T-cell (primary cell): ENCODE measurements around the gene PTPRM. TPM values are rescaled to one million over a fixed set of nuclear protein-coding genes. Genes with fewer than 3 reads are reported as not detected.

Source experiments
- ATAC-seq, 4 experiments: fragments of 200-7000 bp in 3 of 4; fragments of 150-1000 bp in 1 of 4; cut with Tn5 transposase; replicated peaks in 1 of 4; 1 replicate in 3 of 4; 2 replicates in 1 of 4; pipeline ENCODE4 v1.10.0; 2021; ENCODE audit warnings: moderate library complexity in 3 of 4, mild to moderate bottlenecking in 2 of 4, moderate number of reproducible peaks in 1 of 4
- CTCF ChIA-PET, 2 donors: fragments of 300-600 bp; sonication (Branson Sonifier 250); formaldehyde crosslinking; loops; one replicate each; lab custom pipeline; 2022; ENCODE audit warnings: antibody characterized with exemption in 2 of 2; lab: Charles Lee
- POLR2A ChIA-PET, 2 donors: fragments of 300-600 bp; sonication (Branson Sonifier 250); formaldehyde crosslinking; loops; one replicate each; lab custom pipeline; 2022; ENCODE audit warnings: antibody characterized with exemption in 2 of 2; lab: Charles Lee
- DNase-seq, 35 experiments: peaks; one replicate each; pipeline versions ENCODE4 v3.0.0 to v3.0.0-alpha.2; 2013 to 2023
- H3K27ac ChIP-seq: one replicate; pipeline ENCODE4 v1.5.1; 2013; ENCODE audit warnings: low read length
- H3K27me3 ChIP-seq, 2 experiments: replicated peaks in 1 of 2; 1 replicate in 1 of 2; 2 replicates in 1 of 2; pipeline versions ENCODE4 v1.6.1 to v1.7.0; 2013; ENCODE audit warnings: low read length in 1 of 2, mixed read lengths in 1 of 2; ENCODE audit not compliant: control insufficient read depth in 2 of 2, insufficient read depth in 2 of 2; ENCODE audit errors: extremely low read depth in 1 of 2
- H3K36me3 ChIP-seq, 2 donors: 1 replicate in 1 of 2; 2 replicates in 1 of 2; pipeline versions ENCODE4 v1.6.1 to v1.7.0; 2013; ENCODE audit warnings: low read length in 1 of 2; ENCODE audit not compliant: control insufficient read depth in 2 of 2, insufficient read depth in 1 of 2; ENCODE audit errors: extremely low read depth in 1 of 2
- H3K4me1 ChIP-seq, 2 experiments: 1 replicate in 1 of 2; 2 replicates in 1 of 2; pipeline versions ENCODE4 v1.6.1 to v1.7.0; 2013; ENCODE audit warnings: low read length in 2 of 2, mixed read lengths in 1 of 2; ENCODE audit not compliant: insufficient read depth in 2 of 2, control insufficient read depth in 1 of 2; ENCODE audit errors: extremely low read depth in 1 of 2
- H3K4me3 ChIP-seq, 2 donors: 1 replicate in 1 of 2; 2 replicates in 1 of 2; pipeline versions ENCODE4 v1.5.1 to v1.7.0; 2013; ENCODE audit warnings: mild to moderate bottlenecking in 2 of 2, low read length in 1 of 2, moderate library complexity in 1 of 2; ENCODE audit not compliant: control insufficient read depth in 1 of 2; ENCODE audit errors: extremely low read depth in 1 of 2
- H3K9me3 ChIP-seq: 2 replicates; pipeline ENCODE4 v1.7.0; 2013
- H3K27ac Mint-ChIP-seq, 2 donors: one replicate each; pipeline ENCODE4 v1.8.0; 2020 to 2021; ENCODE audit warnings: mild to moderate bottlenecking in 2 of 2, mixed read lengths in 2 of 2
- H3K27me3 Mint-ChIP-seq, 2 donors: one replicate each; pipeline ENCODE4 v1.8.0; 2021 to 2022; ENCODE audit warnings: mixed read lengths in 2 of 2
- H3K36me3 Mint-ChIP-seq: one replicate; pipeline ENCODE4 v1.8.0; 2021; ENCODE audit warnings: mixed read lengths
- H3K4me1 Mint-ChIP-seq, 3 donors: one replicate each; pipeline ENCODE4 v1.8.0; 2020 to 2022; ENCODE audit warnings: mixed read lengths in 3 of 3, mild to moderate bottlenecking in 1 of 3
- H3K4me3 Mint-ChIP-seq, 3 donors: one replicate each; pipeline ENCODE4 v1.8.0; 2020 to 2022; ENCODE audit warnings: mild to moderate bottlenecking in 3 of 3, mixed read lengths in 3 of 3, moderate library complexity in 3 of 3
- H3K9me3 Mint-ChIP-seq, 3 donors: one replicate each; pipeline ENCODE4 v1.8.0; 2020 to 2022; ENCODE audit warnings: mixed read lengths in 3 of 3
- WGBS: methylation state at CpG from one replicate; pipeline ENCODE4 v1.1.5; 2013; ENCODE audit warnings: missing lambda C conversion rate; ENCODE audit not compliant: insufficient coverage; 5-methylcytosine and 5-hydroxymethylcytosine counted together
- total RNA-seq, 35 experiments: library from RNA in 6 of 35; stranded (reverse) in 6 of 35; fragments of 120-200 nt in 1 of 35; gene quantifications; one replicate each; pipeline versions ENCODE4 v1.2.1 to v1.2.4 and lab custom pipeline; 2013 to 2026

Gene PTPRM
- total RNA-seq, 5 donors from 2014 or later (not counting 1 experiment from before 2014, with no cell fraction given): 4.1 to 47.4 (median 7.1) TPM

DNA sequence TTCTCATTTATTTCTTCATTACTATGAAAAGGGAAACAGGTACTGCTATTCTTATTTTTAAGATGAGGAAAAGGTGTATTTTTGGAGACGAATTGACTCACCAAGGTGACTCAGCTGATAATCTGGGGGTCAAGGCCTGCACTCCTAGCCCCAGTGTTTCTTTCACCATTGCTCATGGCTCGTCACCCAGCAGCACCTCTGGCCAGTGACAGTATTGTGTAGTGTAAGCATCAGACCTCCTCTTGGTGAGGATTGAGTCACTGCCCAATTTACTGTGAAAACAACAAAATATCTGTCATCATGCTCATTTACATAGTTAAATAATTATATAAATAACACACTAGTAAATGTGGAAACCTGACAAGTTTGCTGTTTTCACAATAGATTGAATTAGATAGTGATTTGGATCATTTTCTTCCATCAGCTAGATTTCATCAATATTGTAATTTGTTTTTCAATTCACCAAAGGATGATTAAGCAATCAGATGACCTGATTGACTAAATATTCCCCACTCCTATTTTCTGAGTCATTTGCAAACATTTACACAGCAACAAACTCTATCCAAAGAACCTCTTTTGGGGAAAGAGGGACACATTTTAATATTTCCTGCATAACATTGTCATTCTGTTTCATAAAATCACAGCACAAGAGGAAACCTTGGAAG lies 549.4 kb downstream of the PTPRM start:
- no peaks in the 10 kb centered on the region for H3K27me3 ChIP-seq
- no peaks in the 10 kb centered on the region for H3K9me3 ChIP-seq
- POLR2A ChIA-PET: no interaction called here
- no peak for ATAC-seq
- H3K27me3 Mint-ChIP-seq: no peaks in the 10 kb centered on the region
- H3K9me3 Mint-ChIP-seq: no peaks in the 10 kb centered on the region
- WGBS: 67% methylated on average over 1 of the region's 2 CpGs
- H3K36me3 Mint-ChIP-seq: no peaks in the 10 kb centered on the region
- no peaks in the 10 kb centered on the region for H3K4me1 ChIP-seq
- H3K4me3 ChIP-seq: no peak overlapping the region
- CTCF ChIA-PET: no interaction called here
- H3K4me3 Mint-ChIP-seq: no peak overlapping the region
- no peaks in the 10 kb centered on the region for H3K36me3 ChIP-seq
- no peak overlapping the region for H3K27ac ChIP-seq
- no peak for DNase-seq
- no peaks in the 10 kb centered on the region for H3K4me1 Mint-ChIP-seq
- no peak overlapping the region for H3K27ac Mint-ChIP-seq

- DNase-seq (no peak), ATAC-seq (no peak)
- no peak overlapping the region for H3K4me3 ChIP-seq
- CTCF ChIA-PET: no interaction called here
- no peaks in the 10 kb centered on the region for H3K36me3 ChIP-seq
- no peak overlapping the region for H3K27ac ChIP-seq
- no peaks in the 10 kb centered on the region for H3K9me3 ChIP-seq
- 100% methylated on average over 1 of the region's 2 CpGs for WGBS
- Mint-ChIP-seq H3K27me3 (no peaks in the 10 kb centered on the region), H3K36me3 (no peaks in the 10 kb centered on the region), H3K4me1 (no peaks in the 10 kb centered on the region), H3K4me3 (no peak overlapping the region), H3K9me3 (no peaks in the 10 kb centered on the region), H3K27ac (no peak overlapping the region)
- no peaks in the 10 kb centered on the region for H3K27me3 ChIP-seq
- H3K4me1 ChIP-seq: no peaks in the 10 kb centered on the region
- POLR2A ChIA-PET: no interaction called here
Measured at GRCh38 chr18:8117006-8117371, 549.9 kb downstream of the PTPRM start.

- Histone ChIP-seq H3K27me3 (no peaks in the 10 kb centered on the region), H3K4me3 (no peak overlapping the region), H3K9me3 (no peaks in the 10 kb centered on the region), H3K36me3 (no peaks in the 10 kb centered on the region), H3K27ac (no peak overlapping the region), H3K4me1 (no peaks in the 10 kb centered on the region)
- POLR2A ChIA-PET: no interaction called here
- DNase-seq: no peak
- Mint-ChIP-seq H3K9me3 (no peaks in the 10 kb centered on the region), H3K4me3 (no peak overlapping the region), H3K27ac (no peak overlapping the region), H3K36me3 (no peaks in the 10 kb centered on the region), H3K4me1 (no peaks in the 10 kb centered on the region), H3K27me3 (no peaks in the 10 kb centered on the region)
- no peak for ATAC-seq
- no CpG with 5 or more reads among the region's 1 CpG for WGBS
- CTCF ChIA-PET: no interaction called here
Measured at GRCh38 chr18:8121101-8121500, 554.0 kb downstream of the PTPRM start.

DNA sequence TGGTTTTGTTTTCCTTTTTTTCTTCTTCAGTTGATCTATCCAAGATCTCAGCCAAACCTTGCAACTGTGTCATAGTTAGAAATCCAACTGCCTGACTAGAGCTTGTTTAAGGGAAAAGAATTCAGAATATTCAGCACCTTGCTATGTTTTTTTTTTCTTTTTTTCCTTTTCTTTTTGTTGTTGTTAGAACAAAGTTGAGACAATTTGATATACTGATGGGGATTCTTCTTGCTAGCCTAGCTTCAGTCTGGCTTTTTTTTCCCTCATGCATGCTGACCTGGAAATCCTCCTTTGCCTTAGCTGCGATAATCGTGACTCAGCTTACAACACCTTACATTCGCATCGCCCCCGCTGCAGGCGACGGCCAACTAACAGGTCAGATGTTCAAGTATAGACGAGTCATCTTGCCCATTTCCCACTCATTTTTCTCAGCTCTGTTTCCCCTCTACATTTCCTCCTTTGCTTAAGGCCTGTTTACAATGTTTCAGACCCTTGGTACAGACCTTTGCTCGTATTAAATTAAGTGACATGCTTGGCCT lies 554.9 kb downstream of the PTPRM start:
- H3K27me3 ChIP-seq: no peaks in the 10 kb centered on the region
- H3K27ac ChIP-seq: no peak overlapping the region
- Mint-ChIP-seq H3K27ac (no peak overlapping the region), H3K4me3 (no peak overlapping the region), H3K9me3 (no peaks in the 10 kb centered on the region), H3K36me3 (no peaks in the 10 kb centered on the region), H3K4me1 (no peaks in the 10 kb centered on the region), H3K27me3 (no peaks in the 10 kb centered on the region)
- no peaks in the 10 kb centered on the region for H3K36me3 ChIP-seq
- WGBS: 84% methylated on average over 8 of the region's 9 CpGs
- POLR2A ChIA-PET: no interaction called here
- H3K4me1 ChIP-seq: no peaks in the 10 kb centered on the region
- DNase-seq (no peak), ATAC-seq (no peak)
- H3K9me3 ChIP-seq: no peaks in the 10 kb centered on the region
- CTCF ChIA-PET: no interaction called here
- no peak overlapping the region for H3K4me3 ChIP-seq

- Histone ChIP-seq H3K4me1 (no peaks in the 10 kb centered on the region), H3K9me3 (no peaks in the 10 kb centered on the region), H3K27ac (no peak overlapping the region), H3K36me3 (no peaks in the 10 kb centered on the region), H3K4me3 (no peak overlapping the region), H3K27me3 (no peaks in the 10 kb centered on the region)
- no peaks in the 10 kb centered on the region for H3K4me1 Mint-ChIP-seq
- ChIA-PET CTCF (no interaction called here), POLR2A (no interaction called here)
- H3K36me3 Mint-ChIP-seq: no peaks in the 10 kb centered on the region
- no peaks in the 10 kb centered on the region for H3K9me3 Mint-ChIP-seq
- H3K27me3 Mint-ChIP-seq: no peaks in the 10 kb centered on the region
- DNase-seq (no peak), ATAC-seq (no peak)
- no peak overlapping the region for H3K4me3 Mint-ChIP-seq
- no peak overlapping the region for H3K27ac Mint-ChIP-seq
- 100% methylated on average over 1 of the region's 7 CpGs for WGBS
Measured at GRCh38 chr18:8124232-8125146, 557.4 kb downstream of the PTPRM start.

- POLR2A ChIA-PET: no interaction called here
- H3K36me3 ChIP-seq: no peaks in the 10 kb centered on the region
- no peak overlapping the region for H3K27ac Mint-ChIP-seq
- no peaks in the 10 kb centered on the region for H3K9me3 ChIP-seq
- CTCF ChIA-PET: no interaction called here
- no peaks in the 10 kb centered on the region for H3K27me3 Mint-ChIP-seq
- H3K4me1 ChIP-seq: no peaks in the 10 kb centered on the region
- no peaks in the 10 kb centered on the region for H3K36me3 Mint-ChIP-seq
- no peaks in the 10 kb centered on the region for H3K4me1 Mint-ChIP-seq
- WGBS: 90% methylated on average over 3 of the region's 5 CpGs
- H3K4me3 ChIP-seq: no peak overlapping the region
- H3K27ac ChIP-seq: no peak overlapping the region
- no peak overlapping the region for H3K4me3 Mint-ChIP-seq
- ATAC-seq (no peak), DNase-seq (no peak)
- peaks cover 0 to 4% (median 4%) of the 10 kb centered on the region in 3 donors for H3K9me3 Mint-ChIP-seq
- H3K27me3 ChIP-seq: no peaks in the 10 kb centered on the region
Measured at GRCh38 chr18:8130096-8130495, 563.0 kb downstream of the PTPRM start.
